ENCODE measurements around the gene NAP1L2. TPM values are rescaled to one million over a fixed set of nuclear protein-coding genes. Genes with fewer than 3 reads are reported as not detected.

Gene NAP1L2
- total RNA-seq = not detected in 2 replicates
- long read RNA-seq = 0 reads

- no peak for DNase-seq (ENCODE audit: extremely low spot score, unreplicated experiment)
- H3K4me1 Mint-ChIP-seq (ENCODE audit: unreplicated experiment) = peaks cover 2% of the 10 kb centered on the region
- peaks cover 9% of the 10 kb centered on the region for H3K9me3 Mint-ChIP-seq (ENCODE audit: unreplicated experiment)
- no peak for TF ChIP-seq CTCF (IDR thresholded peaks at IDR 0.05)
- H3K27me3 Mint-ChIP-seq (ENCODE audit: unreplicated experiment) = peaks cover 10% of the 10 kb centered on the region
- H3K4me3 Mint-ChIP-seq (ENCODE audit: unreplicated experiment) = peak within 1 kb of the TSS; percentile 40
- H3K27ac Mint-ChIP-seq (ENCODE audit: unreplicated experiment) = no peak within 1 kb of the TSS
- no peaks in the 10 kb centered on the region for H3K36me3 Mint-ChIP-seq (ENCODE audit: unreplicated experiment)
These were observed at the start of gene NAP1L2 for GRCh38 chrX:73214426-73215094. Gene NAP1L2, minus strand, starts transcription at chrX:73214851. Its CDS starts 359 bp downstream, at chrX:73214492.

DNA sequence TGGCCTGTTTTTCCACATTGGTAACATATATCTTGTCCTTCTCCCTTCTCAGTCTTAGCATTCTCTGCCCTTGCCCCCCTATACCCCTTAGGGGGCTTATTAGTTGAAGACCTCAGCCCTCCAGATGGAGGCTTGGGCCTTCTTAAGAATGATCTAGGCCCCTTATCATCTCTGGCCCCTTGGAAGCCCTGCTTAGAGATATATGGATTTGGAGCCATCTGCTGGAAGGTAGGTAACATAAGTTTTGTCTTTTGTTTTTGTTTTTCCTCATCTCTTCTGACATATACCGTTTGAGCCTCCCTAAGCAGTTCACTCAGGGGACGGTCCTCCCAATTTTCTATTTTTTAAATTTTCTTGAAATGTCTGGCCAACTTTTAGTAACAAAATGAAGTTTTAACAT lies 48.3 kb upstream of the NAP1L2 start:
- Mint-ChIP-seq H3K9me3 (ENCODE audit: unreplicated experiment) (peaks cover 14% of the 10 kb centered on the region), H3K4me1 (ENCODE audit: unreplicated experiment) (no peaks in the 10 kb centered on the region), H3K27me3 (ENCODE audit: unreplicated experiment) (no peaks in the 10 kb centered on the region), H3K4me3 (ENCODE audit: unreplicated experiment) (no peak overlapping the region), H3K36me3 (ENCODE audit: unreplicated experiment) (no peaks in the 10 kb centered on the region), H3K27ac (ENCODE audit: unreplicated experiment) (no peak overlapping the region)
- TF ChIP-seq CTCF (IDR thresholded peaks at IDR 0.05) = peak; percentile 13
- no peak for DNase-seq (ENCODE audit: extremely low spot score, unreplicated experiment)

DNA sequence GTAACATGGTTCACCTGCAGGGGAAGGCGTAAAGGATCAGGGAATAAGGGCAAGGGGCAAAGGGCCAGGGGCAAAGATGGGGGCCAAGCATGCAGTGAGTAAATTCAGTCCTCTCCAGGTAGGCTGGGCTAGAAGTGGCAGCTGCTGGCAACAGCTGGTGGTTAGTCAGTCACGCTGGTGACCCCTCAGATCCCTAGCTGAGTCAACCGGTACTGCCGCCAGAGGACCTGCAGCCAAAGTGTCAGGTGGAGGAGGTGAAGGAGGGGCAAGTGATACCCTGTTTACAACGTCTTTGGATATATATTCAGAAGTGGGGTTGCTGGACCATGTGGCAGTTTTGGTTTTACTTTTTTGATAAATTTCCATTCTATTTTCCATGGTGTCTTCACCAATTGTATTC lies 24.6 kb upstream of the NAP1L2 start:
- H3K4me3 Mint-ChIP-seq (ENCODE audit: unreplicated experiment) = no peak overlapping the region
- H3K27ac Mint-ChIP-seq (ENCODE audit: unreplicated experiment) = no peak overlapping the region
- no peak for TF ChIP-seq CTCF (IDR thresholded peaks at IDR 0.05)
- no peaks in the 10 kb centered on the region for H3K36me3 Mint-ChIP-seq (ENCODE audit: unreplicated experiment)
- H3K27me3 Mint-ChIP-seq (ENCODE audit: unreplicated experiment) = no peaks in the 10 kb centered on the region
- no peak for DNase-seq (ENCODE audit: extremely low spot score, unreplicated experiment)
- H3K9me3 Mint-ChIP-seq (ENCODE audit: unreplicated experiment) = peaks cover 30% of the 10 kb centered on the region
- H3K4me1 Mint-ChIP-seq (ENCODE audit: unreplicated experiment) = no peaks in the 10 kb centered on the region

GRCh38 chrX:73217621-73218020 lies 3.0 kb upstream of the NAP1L2 start:
- TF ChIP-seq CTCF (IDR thresholded peaks at IDR 0.05) = no peak

GRCh38 chrX:73215246-73215645 lies 595 bp upstream of the NAP1L2 start:
- no peak for DNase-seq (ENCODE audit: extremely low spot score, unreplicated experiment)
- Mint-ChIP-seq H3K4me1 (ENCODE audit: unreplicated experiment) (peaks cover 2% of the 10 kb centered on the region), H3K27ac (ENCODE audit: unreplicated experiment) (no peak overlapping the region), H3K4me3 (ENCODE audit: unreplicated experiment) (no peak overlapping the region), H3K9me3 (ENCODE audit: unreplicated experiment) (peaks cover 13% of the 10 kb centered on the region), H3K36me3 (ENCODE audit: unreplicated experiment) (no peaks in the 10 kb centered on the region), H3K27me3 (ENCODE audit: unreplicated experiment) (peaks cover 10% of the 10 kb centered on the region)
- no peak for TF ChIP-seq CTCF (IDR thresholded peaks at IDR 0.05)

More at GRCh38 chrX:73217621-73218020, 3.0 kb upstream of the NAP1L2 start:
- no peaks in the 10 kb centered on the region for H3K36me3 Mint-ChIP-seq (ENCODE audit: unreplicated experiment)
- peaks cover 2% of the 10 kb centered on the region for H3K4me1 Mint-ChIP-seq (ENCODE audit: unreplicated experiment)
- H3K27ac Mint-ChIP-seq (ENCODE audit: unreplicated experiment) = no peak overlapping the region
- no peak overlapping the region for H3K4me3 Mint-ChIP-seq (ENCODE audit: unreplicated experiment)
- peaks cover 10% of the 10 kb centered on the region for H3K27me3 Mint-ChIP-seq (ENCODE audit: unreplicated experiment)
- H3K9me3 Mint-ChIP-seq (ENCODE audit: unreplicated experiment) = peaks cover 24% of the 10 kb centered on the region
- DNase-seq (ENCODE audit: extremely low spot score, unreplicated experiment) = no peak
